Measurements from ENCODE around the gene ALDH16A1.

ALDH16A1 gene

DNA sequence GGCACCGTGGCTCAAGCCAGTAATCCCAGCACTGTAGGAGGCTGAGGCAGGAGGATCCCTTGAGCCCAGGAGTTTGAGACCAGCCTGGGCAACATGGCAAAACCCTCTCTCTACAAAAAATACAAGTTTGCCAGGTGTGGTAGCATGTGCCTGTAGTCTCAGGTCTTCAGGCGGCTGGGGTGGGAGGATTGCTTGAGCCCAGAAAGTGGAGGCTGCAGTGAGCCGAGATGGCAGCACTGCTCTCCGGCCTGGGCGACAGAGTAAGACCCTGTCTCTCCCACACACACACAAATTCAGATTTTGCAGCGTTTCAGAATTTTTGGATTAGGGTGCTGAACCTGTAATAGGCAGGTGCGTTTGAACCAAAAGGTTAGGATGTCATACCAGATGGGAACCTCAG lies 45.5 kb downstream of the ALDH16A1 start:
- Histone ChIP-seq H3K4me1 (ENCODE audit: control insufficient read depth, insufficient read depth, low read length) (peaks cover 33% of the 10 kb centered on the region), H3K27ac (ENCODE audit: low read length) (no peak overlapping the region), H3K27me3 (ENCODE audit: control insufficient read depth in 1 of 2, insufficient read depth in 2 of 2, low read length in 2 of 2) (no peaks in the 10 kb centered on the region), H3K36me3 (ENCODE audit: control insufficient read depth in 2 of 2, insufficient read depth in 2 of 2, low read length in 2 of 2) (peaks cover 24 to 27% of the 10 kb centered on the region in 2 donors), H3K4me3 (ENCODE audit: low read length in 2 of 2) (no peak overlapping the region), H3K9me3 (ENCODE audit: control insufficient read depth in 2 of 2, low read length in 2 of 2) (no peaks in the 10 kb centered on the region), H3K9ac (ENCODE audit: low read length in 2 of 2) (peak overlapping the region in 1 of 2 donors; percentile 17)

- peak overlapping the region in 1 of 2 donors; percentile 17 for H3K9ac ChIP-seq (ENCODE audit: low read length in 2 of 2)
- peaks cover 34% of the 10 kb centered on the region for H3K4me1 ChIP-seq (ENCODE audit: control insufficient read depth, insufficient read depth, low read length)
- H3K36me3 ChIP-seq (ENCODE audit: control insufficient read depth in 2 of 2, insufficient read depth in 2 of 2, low read length in 2 of 2), result peaks cover 24 to 27% of the 10 kb centered on the region in 2 donors
- no peak overlapping the region for H3K4me3 ChIP-seq (ENCODE audit: low read length in 2 of 2)
- no peaks in the 10 kb centered on the region for H3K27me3 ChIP-seq (ENCODE audit: control insufficient read depth in 1 of 2, insufficient read depth in 2 of 2, low read length in 2 of 2)
- H3K27ac ChIP-seq (ENCODE audit: low read length), result no peak overlapping the region
- no peaks in the 10 kb centered on the region for H3K9me3 ChIP-seq (ENCODE audit: control insufficient read depth in 2 of 2, low read length in 2 of 2)
These were observed 46.1 kb downstream of the ALDH16A1 start for GRCh38 chr19:49499030-49499670.

- peaks cover 16 to 18% of the 10 kb centered on the region in 2 donors for H3K36me3 ChIP-seq (ENCODE audit: control insufficient read depth in 2 of 2, insufficient read depth in 2 of 2, low read length in 2 of 2)
- no peaks in the 10 kb centered on the region for H3K27me3 ChIP-seq (ENCODE audit: control insufficient read depth in 1 of 2, insufficient read depth in 2 of 2, low read length in 2 of 2)
- no peak overlapping the region for H3K9ac ChIP-seq (ENCODE audit: low read length in 2 of 2)
- no peak overlapping the region for H3K27ac ChIP-seq (ENCODE audit: low read length)
- H3K9me3 ChIP-seq (ENCODE audit: control insufficient read depth in 2 of 2, low read length in 2 of 2), result no peaks in the 10 kb centered on the region
- no peak overlapping the region for H3K4me3 ChIP-seq (ENCODE audit: low read length in 2 of 2)
- peaks cover 23% of the 10 kb centered on the region for H3K4me1 ChIP-seq (ENCODE audit: control insufficient read depth, insufficient read depth, low read length)
These were observed 50.0 kb downstream of the ALDH16A1 start for GRCh38 chr19:49502866-49503581.

GRCh38 chr19:49503582-49503962 lies 50.5 kb downstream of the ALDH16A1 start:
- no peaks in the 10 kb centered on the region for H3K27me3 ChIP-seq (ENCODE audit: control insufficient read depth in 1 of 2, insufficient read depth in 2 of 2, low read length in 2 of 2)
- H3K4me1 ChIP-seq (ENCODE audit: control insufficient read depth, insufficient read depth, low read length), result peaks cover 17% of the 10 kb centered on the region
- H3K27ac ChIP-seq (ENCODE audit: low read length), result no peak overlapping the region
- peaks cover 10 to 12% of the 10 kb centered on the region in 2 donors for H3K36me3 ChIP-seq (ENCODE audit: control insufficient read depth in 2 of 2, insufficient read depth in 2 of 2, low read length in 2 of 2)
- no peak overlapping the region for H3K9ac ChIP-seq (ENCODE audit: low read length in 2 of 2)
- H3K4me3 ChIP-seq (ENCODE audit: low read length in 2 of 2), result no peak overlapping the region
- H3K9me3 ChIP-seq (ENCODE audit: control insufficient read depth in 2 of 2, low read length in 2 of 2), result no peaks in the 10 kb centered on the region

DNA sequence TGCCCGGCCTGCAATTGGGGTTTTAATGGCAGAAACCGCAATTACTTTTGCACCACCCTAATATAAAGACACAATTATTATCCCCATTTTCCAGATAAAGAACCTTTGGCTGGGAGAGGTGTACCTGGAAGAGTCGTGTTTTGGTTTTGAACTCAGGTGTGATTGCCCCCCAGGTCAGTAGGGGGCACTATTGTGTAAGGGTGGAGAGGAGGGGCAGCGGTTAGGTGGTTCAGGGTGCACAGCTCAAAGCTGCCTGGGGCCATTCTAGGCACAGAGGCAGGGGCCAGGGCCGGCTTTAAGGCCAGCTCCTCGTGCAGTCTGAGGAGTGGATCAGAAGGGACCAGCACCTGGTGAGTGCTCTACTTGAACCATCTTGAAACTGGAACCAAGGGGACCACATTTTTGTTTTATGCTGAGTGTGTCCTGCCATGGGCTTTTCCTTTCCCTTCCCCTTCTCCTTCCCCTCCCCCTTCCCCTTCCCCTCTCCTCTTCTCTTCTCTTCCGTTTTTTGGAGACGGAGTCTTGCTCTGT lies 53.6 kb downstream of the ALDH16A1 start:
- Histone ChIP-seq H3K27ac (ENCODE audit: low read length) (no peak overlapping the region), H3K9me3 (ENCODE audit: control insufficient read depth in 2 of 2, low read length in 2 of 2) (no peaks in the 10 kb centered on the region), H3K36me3 (ENCODE audit: control insufficient read depth in 2 of 2, insufficient read depth in 2 of 2, low read length in 2 of 2) (no peaks in the 10 kb centered on the region), H3K4me3 (ENCODE audit: low read length in 2 of 2) (no peak overlapping the region), H3K9ac (ENCODE audit: low read length in 2 of 2) (no peak overlapping the region), H3K4me1 (ENCODE audit: control insufficient read depth, insufficient read depth, low read length) (peaks cover 8% of the 10 kb centered on the region), H3K27me3 (ENCODE audit: control insufficient read depth in 1 of 2, insufficient read depth in 2 of 2, low read length in 2 of 2) (no peaks in the 10 kb centered on the region)

- no peak overlapping the region for H3K27ac ChIP-seq (ENCODE audit: low read length)
- no peak overlapping the region for H3K4me3 ChIP-seq (ENCODE audit: low read length in 2 of 2)
- no peaks in the 10 kb centered on the region for H3K36me3 ChIP-seq (ENCODE audit: control insufficient read depth in 2 of 2, insufficient read depth in 2 of 2, low read length in 2 of 2)
- peaks cover 18% of the 10 kb centered on the region for H3K4me1 ChIP-seq (ENCODE audit: control insufficient read depth, insufficient read depth, low read length)
- H3K9ac ChIP-seq (ENCODE audit: low read length in 2 of 2), result no peak overlapping the region
- H3K9me3 ChIP-seq (ENCODE audit: control insufficient read depth in 2 of 2, low read length in 2 of 2), result no peaks in the 10 kb centered on the region
- no peaks in the 10 kb centered on the region for H3K27me3 ChIP-seq (ENCODE audit: control insufficient read depth in 1 of 2, insufficient read depth in 2 of 2, low read length in 2 of 2)
These were observed 54.9 kb downstream of the ALDH16A1 start for GRCh38 chr19:49507803-49508494.

- H3K36me3 ChIP-seq (ENCODE audit: control insufficient read depth in 2 of 2, insufficient read depth in 2 of 2, low read length in 2 of 2), result peaks cover 0 to 4% of the 10 kb centered on the region in 2 donors
- H3K9ac ChIP-seq (ENCODE audit: low read length in 2 of 2), result peak overlapping the region; percentile 68 to 82
- H3K4me1 ChIP-seq (ENCODE audit: control insufficient read depth, insufficient read depth, low read length), result peaks cover 21% of the 10 kb centered on the region
- H3K9me3 ChIP-seq (ENCODE audit: control insufficient read depth in 2 of 2, low read length in 2 of 2), result no peaks in the 10 kb centered on the region
- H3K27ac ChIP-seq (ENCODE audit: low read length), result peak overlapping the region; percentile 92
- H3K4me3 ChIP-seq (ENCODE audit: low read length in 2 of 2), result peak overlapping the region; percentile 64 to 81
- no peaks in the 10 kb centered on the region for H3K27me3 ChIP-seq (ENCODE audit: control insufficient read depth in 1 of 2, insufficient read depth in 2 of 2, low read length in 2 of 2)
These were observed 60.1 kb downstream of the ALDH16A1 start for GRCh38 chr19:49512970-49513745.

- H3K9me3 ChIP-seq (ENCODE audit: control insufficient read depth in 2 of 2, low read length in 2 of 2), result no peaks in the 10 kb centered on the region
- H3K9ac ChIP-seq (ENCODE audit: low read length in 2 of 2), result peak overlapping the region; percentile 68 to 82
- H3K36me3 ChIP-seq (ENCODE audit: control insufficient read depth in 2 of 2, insufficient read depth in 2 of 2, low read length in 2 of 2), result peaks cover 0 to 4% of the 10 kb centered on the region in 2 donors
- H3K4me1 ChIP-seq (ENCODE audit: control insufficient read depth, insufficient read depth, low read length), result peaks cover 21% of the 10 kb centered on the region
- H3K4me3 ChIP-seq (ENCODE audit: low read length in 2 of 2), result peak overlapping the region; percentile 64 to 81
- no peaks in the 10 kb centered on the region for H3K27me3 ChIP-seq (ENCODE audit: control insufficient read depth in 1 of 2, insufficient read depth in 2 of 2, low read length in 2 of 2)
- H3K27ac ChIP-seq (ENCODE audit: low read length), result peak overlapping the region; percentile 92
These were observed 60.7 kb downstream of the ALDH16A1 start for GRCh38 chr19:49513746-49514118.

DNA sequence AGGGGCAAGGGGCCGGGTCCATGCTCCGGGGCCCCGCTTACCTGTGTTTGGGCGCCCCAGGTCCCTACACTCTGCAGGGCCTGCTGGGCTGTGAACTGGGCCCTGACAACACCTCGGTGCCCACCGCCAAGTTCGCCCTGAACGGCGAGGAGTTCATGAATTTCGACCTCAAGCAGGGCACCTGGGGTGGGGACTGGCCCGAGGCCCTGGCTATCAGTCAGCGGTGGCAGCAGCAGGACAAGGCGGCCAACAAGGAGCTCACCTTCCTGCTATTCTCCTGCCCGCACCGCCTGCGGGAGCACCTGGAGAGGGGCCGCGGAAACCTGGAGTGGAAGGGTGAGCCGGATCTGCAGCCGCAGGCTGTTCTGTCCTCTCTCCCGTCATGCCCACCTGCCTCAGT lies 61.1 kb downstream of the ALDH16A1 start:
- Histone ChIP-seq H3K9ac (ENCODE audit: low read length in 2 of 2) (peak overlapping the region in 1 of 2 donors; percentile 82), H3K27me3 (ENCODE audit: control insufficient read depth in 1 of 2, insufficient read depth in 2 of 2, low read length in 2 of 2) (no peaks in the 10 kb centered on the region), H3K27ac (ENCODE audit: low read length) (no peak overlapping the region), H3K4me3 (ENCODE audit: low read length in 2 of 2) (peak overlapping the region in 1 of 2 donors; percentile 81), H3K9me3 (ENCODE audit: control insufficient read depth in 2 of 2, low read length in 2 of 2) (no peaks in the 10 kb centered on the region), H3K36me3 (ENCODE audit: control insufficient read depth in 2 of 2, insufficient read depth in 2 of 2, low read length in 2 of 2) (peaks cover 0 to 4% of the 10 kb centered on the region in 2 donors), H3K4me1 (ENCODE audit: control insufficient read depth, insufficient read depth, low read length) (peaks cover 21% of the 10 kb centered on the region)

DNA sequence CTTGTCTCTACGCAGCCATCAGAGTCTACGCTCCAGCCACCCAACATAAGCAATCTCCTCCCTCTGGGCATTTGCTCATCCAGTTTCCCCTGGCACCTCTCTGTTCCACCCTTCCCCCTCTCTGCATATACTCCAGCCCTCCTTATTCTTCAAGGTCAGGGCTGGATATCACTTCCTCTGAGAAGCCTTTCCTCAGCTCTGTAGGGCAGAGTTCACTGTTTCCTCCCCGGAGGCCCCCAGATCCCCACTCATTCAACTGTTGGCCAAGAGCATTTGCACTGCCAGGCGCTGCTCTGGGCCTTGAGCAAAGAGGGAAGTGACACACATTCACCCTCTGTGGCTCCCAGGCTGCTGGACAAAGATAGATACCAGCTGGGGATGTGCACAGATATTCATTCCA lies 62.7 kb downstream of the ALDH16A1 start:
- H3K4me3 ChIP-seq (ENCODE audit: low read length in 2 of 2), result no peak overlapping the region
- H3K9me3 ChIP-seq (ENCODE audit: control insufficient read depth in 2 of 2, low read length in 2 of 2), result no peaks in the 10 kb centered on the region
- H3K36me3 ChIP-seq (ENCODE audit: control insufficient read depth in 2 of 2, insufficient read depth in 2 of 2, low read length in 2 of 2), result peaks cover 2 to 4% of the 10 kb centered on the region in 2 donors
- H3K27me3 ChIP-seq (ENCODE audit: control insufficient read depth in 1 of 2, insufficient read depth in 2 of 2, low read length in 2 of 2), result no peaks in the 10 kb centered on the region
- no peak overlapping the region for H3K27ac ChIP-seq (ENCODE audit: low read length)
- peaks cover 25% of the 10 kb centered on the region for H3K4me1 ChIP-seq (ENCODE audit: control insufficient read depth, insufficient read depth, low read length)
- no peak overlapping the region for H3K9ac ChIP-seq (ENCODE audit: low read length in 2 of 2)

Measured in stomach smooth muscle (tissue), 2 donors.